Left lung (tissue), 8 donors: ENCODE results near the gene CENPS. TPM values are rescaled to one million over a fixed set of nuclear protein-coding genes. Genes with fewer than 3 reads are reported as not detected.

ENCODE experiments used
- polyA plus RNA-seq, 6 donors: library from polyadenylated mRNA; unstranded; fragments of 120-200 nt; gene quantifications; one replicate each; pipeline ENCODE4 v1.2.1, GENCODE V29; 2013; ENCODE audit not compliant: insufficient read length in 6 of 6
- total RNA-seq, 2 donors: library from RNA; stranded (reverse); fragmentation: NEBNext Ultra II Directional; extraction: Animal tissue kit (Norgen Biotek cat#: 25700); gene quantifications; one replicate each; pipeline ENCODE4 v1.2.1, GENCODE V29; 2021
- donor health status: DM: no; HTN: yes; CAD: no.
- donor health status: DM: no; HTN: no; CAD: no.

Gene CENPS
- total and polyA plus RNA-seq, 8 donors = 13.5 to 23.1 (median 20.9) TPM

Other genes with a start within 250 kb of the CENPS start
- gene KIF1B, start 219.9 kb upstream of the CENPS start, total RNA-seq = 10 to 100 TPM; 45.0 to 46.7 TPM
- 10 to 100 TPM; 36.0 to 41.8 (median 38.5) TPM for gene KIF1B, start 219.9 kb upstream of the CENPS start, polyA plus RNA-seq
- gene PGD, start 31.4 kb upstream of the CENPS start, total RNA-seq = 100 to 1,000 TPM; 130 to 277 TPM
- gene PGD, start 31.4 kb upstream of the CENPS start, polyA plus RNA-seq = 100 to 1,000 TPM; 142 to 173 (median 157) TPM
- gene CORT, start 19.6 kb downstream of the CENPS start, total RNA-seq = under 1 TPM; 0.37 to 0.44 TPM
- gene CORT, start 19.6 kb downstream of the CENPS start, polyA plus RNA-seq = 1 to 10 TPM; 1.4 to 1.9 (median 1.7) TPM
- 10 to 100 TPM; 37.6 to 38.5 TPM for gene DFFA, start 42.1 kb downstream of the CENPS start, total RNA-seq
- 10 to 100 TPM; 41.0 to 45.6 (median 42.9) TPM for gene DFFA, start 42.1 kb downstream of the CENPS start, polyA plus RNA-seq
- gene PEX14, start 44.5 kb downstream of the CENPS start, total RNA-seq = 10 to 100 TPM; 18.9 to 20.8 TPM
- gene PEX14, start 44.5 kb downstream of the CENPS start, polyA plus RNA-seq = 10 to 100 TPM; 17.3 to 22.9 (median 21.2) TPM